Activated CD4-positive, alpha-beta T cell treated with anti-CD3 and anti-CD28 coated beads, Interleukin-2, amount 10 ng/mL, durations not matched to agents 7 days and 5 days (primary cell): Measurements from ENCODE around the gene RASSF6. TPM values are rescaled to one million over a fixed set of nuclear protein-coding genes. Genes with fewer than 3 reads are reported as not detected.

Source experiments
- CTCF ChIA-PET: fragments of 350-600 bp; sonication (Branson Sonifier 250); formaldehyde crosslinking; loops from one replicate; lab custom pipeline; 2021; ENCODE audit warnings: antibody characterized with exemption; lab: Charles Lee
- POLR2A ChIA-PET: fragments of 350-600 bp; sonication (Branson Sonifier 250); formaldehyde crosslinking; loops from one replicate; lab custom pipeline; 2021; ENCODE audit warnings: antibody characterized with exemption; lab: Charles Lee
- DNase-seq: peaks from one replicate; pipeline ENCODE4 v3.0.0-alpha.2; 2020
- H3K27ac Mint-ChIP-seq: one replicate; pipeline ENCODE4 v1.8.0; 2021; ENCODE audit warnings: mild to moderate bottlenecking, moderate library complexity, mixed read lengths
- H3K27me3 Mint-ChIP-seq: one replicate; pipeline ENCODE4 v1.8.0; 2021; ENCODE audit warnings: mixed read lengths
- H3K36me3 Mint-ChIP-seq: one replicate; pipeline ENCODE4 v1.8.0; 2021; ENCODE audit warnings: low read depth, mixed read lengths
- H3K4me1 Mint-ChIP-seq: one replicate; pipeline ENCODE4 v1.8.0; 2021; ENCODE audit warnings: mixed read lengths
- H3K4me3 Mint-ChIP-seq: one replicate; pipeline ENCODE4 v1.8.0; 2021; ENCODE audit warnings: mild to moderate bottlenecking, moderate library complexity, mixed read lengths
- H3K9me3 Mint-ChIP-seq: one replicate; pipeline ENCODE4 v1.8.0; 2021; ENCODE audit warnings: mixed read lengths
- total RNA-seq, 2 experiments: library from RNA; stranded (reverse); gene quantifications; one replicate each; pipeline ENCODE4 v1.2.3, GENCODE V29; 2021

The RASSF6 gene
- total RNA-seq, 2 experiments from 2014 or later, result 0.19 TPM; not detected in 1

GRCh38 chr4:73533515-73534422 is 86.5 kb downstream of the RASSF6 start:
- Mint-ChIP-seq H3K4me1 (no peaks in the 10 kb centered on the region), H3K27ac (no peak overlapping the region), H3K36me3 (no peaks in the 10 kb centered on the region), H3K27me3 (no peaks in the 10 kb centered on the region), H3K9me3 (no peaks in the 10 kb centered on the region), H3K4me3 (no peak overlapping the region)
- no peak for DNase-seq
- CTCF ChIA-PET, result no interaction called here
- POLR2A ChIA-PET, result no interaction called here

GRCh38 chr4:73528171-73528570 is 92.1 kb downstream of the RASSF6 start:
- Mint-ChIP-seq H3K27ac (no peak overlapping the region), H3K9me3 (no peaks in the 10 kb centered on the region), H3K4me3 (no peak overlapping the region), H3K27me3 (no peaks in the 10 kb centered on the region), H3K36me3 (no peaks in the 10 kb centered on the region), H3K4me1 (no peaks in the 10 kb centered on the region)
- POLR2A ChIA-PET, result no interaction called here
- DNase-seq, result no peak
- CTCF ChIA-PET, result no interaction called here

- DNase-seq, result no peak
- ChIA-PET POLR2A (no interaction called here), CTCF (no interaction called here)
- Mint-ChIP-seq H3K9me3 (no peaks in the 10 kb centered on the region), H3K4me3 (no peak overlapping the region), H3K27ac (no peak overlapping the region), H3K36me3 (no peaks in the 10 kb centered on the region), H3K27me3 (no peaks in the 10 kb centered on the region), H3K4me1 (no peaks in the 10 kb centered on the region)
Observed at GRCh38 chr4:73527196-73527595, 93.0 kb downstream of the RASSF6 start.

GRCh38 chr4:73525611-73526010 is 94.6 kb downstream of the RASSF6 start:
- H3K4me3 Mint-ChIP-seq, result no peak overlapping the region
- no peaks in the 10 kb centered on the region for H3K36me3 Mint-ChIP-seq
- DNase-seq, result no peak
- H3K4me1 Mint-ChIP-seq, result no peaks in the 10 kb centered on the region
- CTCF ChIA-PET, result no interaction called here
- H3K9me3 Mint-ChIP-seq, result no peaks in the 10 kb centered on the region
- peaks cover 2% of the 10 kb centered on the region for H3K27me3 Mint-ChIP-seq
- POLR2A ChIA-PET, result no interaction called here
- H3K27ac Mint-ChIP-seq, result no peak overlapping the region

- peaks cover 2% of the 10 kb centered on the region for H3K27me3 Mint-ChIP-seq
- no peaks in the 10 kb centered on the region for H3K36me3 Mint-ChIP-seq
- no peak overlapping the region for H3K27ac Mint-ChIP-seq
- H3K4me3 Mint-ChIP-seq, result no peak overlapping the region
- no peak for DNase-seq
- no peaks in the 10 kb centered on the region for H3K4me1 Mint-ChIP-seq
- POLR2A ChIA-PET, result no interaction called here
- CTCF ChIA-PET, result no interaction called here
- no peaks in the 10 kb centered on the region for H3K9me3 Mint-ChIP-seq
Observed at GRCh38 chr4:73523126-73523525, 97.1 kb downstream of the RASSF6 start.

Other genes with a start within 250 kb of the RASSF6 start
- not detected for gene ALB, start 216.1 kb downstream of the RASSF6 start, total RNA-seq
- gene AFP, start 184.2 kb downstream of the RASSF6 start, total RNA-seq, result not detected
- gene AFM, start 138.7 kb downstream of the RASSF6 start, total RNA-seq, result not detected
- gene CXCL8, start 120.1 kb upstream of the RASSF6 start, total RNA-seq, result under 1 TPM; 0.15 to 0.19 TPM
- gene CXCL6, start 216.2 kb upstream of the RASSF6 start, total RNA-seq, result not detected
- gene PF4V1, start 232.9 kb upstream of the RASSF6 start, total RNA-seq, result not detected
- not detected for gene CXCL1, start 249.0 kb upstream of the RASSF6 start, total RNA-seq